Measurements from ENCODE around the gene VRK2. TPM values are rescaled to one million over a fixed set of nuclear protein-coding genes. Genes with fewer than 3 reads are reported as not detected.

The VRK2 gene
- total and polyA plus RNA-seq, 2 experiments from 2014 or later = 19.0 to 22.5 TPM

DNA sequence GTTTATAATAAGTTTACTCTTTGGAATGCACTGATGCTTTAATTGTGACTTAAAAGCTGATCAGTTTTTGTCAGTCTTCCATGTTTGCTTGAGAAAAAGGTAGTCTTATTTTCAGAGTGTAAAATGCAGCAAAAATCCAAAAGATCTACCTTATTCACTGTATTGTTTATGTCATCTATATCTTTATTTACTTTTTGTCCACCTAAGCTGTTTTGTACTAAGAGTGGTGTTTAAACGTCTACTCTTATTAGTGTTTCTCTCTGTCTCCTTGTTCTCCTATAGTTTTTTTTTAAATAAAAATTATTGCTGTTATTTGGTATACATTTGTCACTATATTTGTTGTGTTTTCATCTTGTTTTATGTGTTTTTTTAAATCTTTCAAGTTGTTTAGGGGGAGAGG is 50.4 kb downstream of the VRK2 start (continued):
- TF ChIP-seq, protein P1, sequence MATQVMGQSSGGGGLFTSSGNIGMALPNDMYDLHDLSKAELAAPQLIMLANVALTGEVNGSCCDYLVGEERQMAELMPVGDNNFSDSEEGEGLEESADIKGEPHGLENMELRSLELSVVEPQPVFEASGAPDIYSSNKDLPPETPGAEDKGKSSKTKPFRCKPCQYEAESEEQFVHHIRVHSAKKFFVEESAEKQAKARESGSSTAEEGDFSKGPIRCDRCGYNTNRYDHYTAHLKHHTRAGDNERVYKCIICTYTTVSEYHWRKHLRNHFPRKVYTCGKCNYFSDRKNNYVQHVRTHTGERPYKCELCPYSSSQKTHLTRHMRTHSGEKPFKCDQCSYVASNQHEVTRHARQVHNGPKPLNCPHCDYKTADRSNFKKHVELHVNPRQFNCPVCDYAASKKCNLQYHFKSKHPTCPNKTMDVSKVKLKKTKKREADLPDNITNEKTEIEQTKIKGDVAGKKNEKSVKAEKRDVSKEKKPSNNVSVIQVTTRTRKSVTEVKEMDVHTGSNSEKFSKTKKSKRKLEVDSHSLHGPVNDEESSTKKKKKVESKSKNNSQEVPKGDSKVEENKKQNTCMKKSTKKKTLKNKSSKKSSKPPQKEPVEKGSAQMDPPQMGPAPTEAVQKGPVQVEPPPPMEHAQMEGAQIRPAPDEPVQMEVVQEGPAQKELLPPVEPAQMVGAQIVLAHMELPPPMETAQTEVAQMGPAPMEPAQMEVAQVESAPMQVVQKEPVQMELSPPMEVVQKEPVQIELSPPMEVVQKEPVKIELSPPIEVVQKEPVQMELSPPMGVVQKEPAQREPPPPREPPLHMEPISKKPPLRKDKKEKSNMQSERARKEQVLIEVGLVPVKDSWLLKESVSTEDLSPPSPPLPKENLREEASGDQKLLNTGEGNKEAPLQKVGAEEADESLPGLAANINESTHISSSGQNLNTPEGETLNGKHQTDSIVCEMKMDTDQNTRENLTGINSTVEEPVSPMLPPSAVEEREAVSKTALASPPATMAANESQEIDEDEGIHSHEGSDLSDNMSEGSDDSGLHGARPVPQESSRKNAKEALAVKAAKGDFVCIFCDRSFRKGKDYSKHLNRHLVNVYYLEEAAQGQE (IDR thresholded peaks at IDR 0.05; ENCODE audit: unreplicated experiment) = no peak
- TF ChIP-seq STAT1 (IDR thresholded peaks at IDR 0.05; ENCODE audit: unreplicated experiment) (no peak), JUNB (IDR thresholded peaks at IDR 0.05; ENCODE audit: unreplicated experiment) (no peak), ZNF331 (CRISPR knock-in tag; IDR thresholded peaks at IDR 0.05; ENCODE audit: low read depth) (no peak), EZH2phosphoT487 (IDR thresholded peaks at IDR 0.05; ENCODE audit: unreplicated experiment) (no peak), NANOG (IDR thresholded peaks at IDR 0.05; ENCODE audit: borderline replicate concordance) (no peak), POLR2AphosphoS5 (IDR thresholded peaks at IDR 0.05; ENCODE audit: low read depth) (no peak)
- TF ChIP-seq, protein P2, sequence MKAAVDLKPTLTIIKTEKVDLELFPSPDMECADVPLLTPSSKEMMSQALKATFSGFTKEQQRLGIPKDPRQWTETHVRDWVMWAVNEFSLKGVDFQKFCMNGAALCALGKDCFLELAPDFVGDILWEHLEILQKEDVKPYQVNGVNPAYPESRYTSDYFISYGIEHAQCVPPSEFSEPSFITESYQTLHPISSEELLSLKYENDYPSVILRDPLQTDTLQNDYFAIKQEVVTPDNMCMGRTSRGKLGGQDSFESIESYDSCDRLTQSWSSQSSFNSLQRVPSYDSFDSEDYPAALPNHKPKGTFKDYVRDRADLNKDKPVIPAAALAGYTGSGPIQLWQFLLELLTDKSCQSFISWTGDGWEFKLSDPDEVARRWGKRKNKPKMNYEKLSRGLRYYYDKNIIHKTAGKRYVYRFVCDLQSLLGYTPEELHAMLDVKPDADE (IDR thresholded peaks at IDR 0.05) = no peak
- TF ChIP-seq, protein P3, sequence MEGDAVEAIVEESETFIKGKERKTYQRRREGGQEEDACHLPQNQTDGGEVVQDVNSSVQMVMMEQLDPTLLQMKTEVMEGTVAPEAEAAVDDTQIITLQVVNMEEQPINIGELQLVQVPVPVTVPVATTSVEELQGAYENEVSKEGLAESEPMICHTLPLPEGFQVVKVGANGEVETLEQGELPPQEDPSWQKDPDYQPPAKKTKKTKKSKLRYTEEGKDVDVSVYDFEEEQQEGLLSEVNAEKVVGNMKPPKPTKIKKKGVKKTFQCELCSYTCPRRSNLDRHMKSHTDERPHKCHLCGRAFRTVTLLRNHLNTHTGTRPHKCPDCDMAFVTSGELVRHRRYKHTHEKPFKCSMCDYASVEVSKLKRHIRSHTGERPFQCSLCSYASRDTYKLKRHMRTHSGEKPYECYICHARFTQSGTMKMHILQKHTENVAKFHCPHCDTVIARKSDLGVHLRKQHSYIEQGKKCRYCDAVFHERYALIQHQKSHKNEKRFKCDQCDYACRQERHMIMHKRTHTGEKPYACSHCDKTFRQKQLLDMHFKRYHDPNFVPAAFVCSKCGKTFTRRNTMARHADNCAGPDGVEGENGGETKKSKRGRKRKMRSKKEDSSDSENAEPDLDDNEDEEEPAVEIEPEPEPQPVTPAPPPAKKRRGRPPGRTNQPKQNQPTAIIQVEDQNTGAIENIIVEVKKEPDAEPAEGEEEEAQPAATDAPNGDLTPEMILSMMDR (conservative IDR thresholded peaks at IDR 0.05; ENCODE audit: low read depth in 2 of 2) = no peak

DNA sequence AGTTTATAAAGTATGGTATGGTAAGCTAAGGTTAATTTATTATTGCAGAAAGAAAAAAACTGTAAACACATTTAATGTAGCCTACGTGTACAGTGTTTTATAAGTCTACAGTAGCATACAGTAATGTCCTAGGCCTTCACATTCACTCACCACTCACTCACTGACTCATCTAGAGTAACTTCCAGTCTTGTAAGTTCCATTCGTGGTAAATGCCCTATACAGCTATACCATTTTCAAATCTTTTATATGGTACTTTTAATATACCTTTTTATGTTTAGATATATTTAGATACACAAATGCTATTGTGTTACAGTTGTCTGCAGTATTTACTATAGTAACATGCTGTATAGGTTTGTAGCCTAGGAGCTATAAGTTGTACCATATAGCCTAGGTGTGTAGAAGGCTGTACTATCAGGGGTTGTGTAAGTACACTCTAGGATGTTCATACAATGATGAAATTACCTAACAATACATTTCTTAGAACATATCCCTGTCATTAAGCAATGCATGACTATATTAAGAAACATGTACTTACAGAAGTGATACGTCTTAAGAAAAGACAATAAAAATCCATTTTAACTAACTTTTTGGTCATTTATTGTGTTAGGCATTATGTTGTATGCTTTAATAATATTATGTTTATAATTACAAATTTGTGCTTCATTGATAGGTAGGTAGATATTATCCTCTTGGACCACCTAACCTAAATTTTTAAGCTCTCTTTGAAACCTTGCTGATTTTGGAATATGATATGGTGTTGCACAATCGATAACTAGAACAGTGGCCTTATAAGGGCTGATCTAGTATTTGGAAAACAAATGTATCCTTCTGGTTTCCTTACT is 51.9 kb downstream of the VRK2 start:
- Histone ChIP-seq H3F3A (replicated peaks; ENCODE audit: low read depth) (no peaks in the 10 kb centered on the region), H3K27ac (ENCODE audit: low read depth) (no peak overlapping the region)
- DNase-seq (ENCODE audit: low spot score) = no peak
- TF ChIP-seq EZH2phosphoT487 (IDR thresholded peaks at IDR 0.05; ENCODE audit: unreplicated experiment) = no peak
- TF ChIP-seq, protein P3 (conservative IDR thresholded peaks at IDR 0.05; ENCODE audit: low read depth in 2 of 2) = no peak
- no peak for TF ChIP-seq ZNF114 (CRISPR knock-in tag; IDR thresholded peaks at IDR 0.05)
- no peak for TF ChIP-seq POLR2AphosphoS5 (IDR thresholded peaks at IDR 0.05; ENCODE audit: low read depth)
- TF ChIP-seq ZNF331 (CRISPR knock-in tag; IDR thresholded peaks at IDR 0.05; ENCODE audit: low read depth) = no peak

More for the DNA sequence above, 51.9 kb downstream of the VRK2 start:
- Mint-ChIP-seq H3K27ac (no peak overlapping the region), H3K4me1 (no peaks in the 10 kb centered on the region), H3K4me3 (no peak overlapping the region), H3K27me3 (ENCODE audit: insufficient read depth, low read depth, poor library complexity) (no peaks in the 10 kb centered on the region), H3K9me3 (peaks cover 18% of the 10 kb centered on the region; the same call in 2 of the 3 replicates), H3K36me3 (ENCODE audit: low read depth) (peaks cover 23% of the 10 kb centered on the region; the same call in 2 of the 3 replicates)
- Histone ChIP-seq H3K4me3 (no peak overlapping the region), H3K4me2 (no peak overlapping the region), H4K20me1 (replicated peaks; ENCODE audit: insufficient read depth) (no peaks in the 10 kb centered on the region), H3K36me3 (ENCODE audit: insufficient read depth) (no peaks in the 10 kb centered on the region), H3K4me1 (ENCODE audit: insufficient read depth) (no peaks in the 10 kb centered on the region), H3K27me3 (ENCODE audit: insufficient read depth) (no peaks in the 10 kb centered on the region), H2AFZ (no peak overlapping the region), H3K79me2 (replicated peaks; ENCODE audit: insufficient read depth) (no peaks in the 10 kb centered on the region), H3K9me2 (ENCODE audit: insufficient read depth) (no peaks in the 10 kb centered on the region)
- ATAC-seq = no peak

All from GM23338 (cell line).